22Rv1 (cell line): ENCODE data around the gene CPLANE2.
A peak's percentile ranks its signal among the peaks of the same experiment; 100 is the strongest.

Source experiments
- H3K27ac ChIP-seq: fragments of 450-650 bp; 2 replicates; pipeline ENCODE4 v1.5.1; 2017
- ZFX ChIP-seq: fragments of 450-650 bp; IDR thresholded peaks from 2 replicates; pipeline ENCODE4 v1.6.1; 2017; ENCODE audit warnings: antibody characterized with exemption, borderline replicate concordance
- TF ChIP-seq, protein P1 (sequence below): fragments of 450-650 bp; IDR thresholded peaks from 2 replicates; pipeline ENCODE4 v1.5.1; 2017; ENCODE audit warnings: mild to moderate bottlenecking

Gene CPLANE2

DNA sequence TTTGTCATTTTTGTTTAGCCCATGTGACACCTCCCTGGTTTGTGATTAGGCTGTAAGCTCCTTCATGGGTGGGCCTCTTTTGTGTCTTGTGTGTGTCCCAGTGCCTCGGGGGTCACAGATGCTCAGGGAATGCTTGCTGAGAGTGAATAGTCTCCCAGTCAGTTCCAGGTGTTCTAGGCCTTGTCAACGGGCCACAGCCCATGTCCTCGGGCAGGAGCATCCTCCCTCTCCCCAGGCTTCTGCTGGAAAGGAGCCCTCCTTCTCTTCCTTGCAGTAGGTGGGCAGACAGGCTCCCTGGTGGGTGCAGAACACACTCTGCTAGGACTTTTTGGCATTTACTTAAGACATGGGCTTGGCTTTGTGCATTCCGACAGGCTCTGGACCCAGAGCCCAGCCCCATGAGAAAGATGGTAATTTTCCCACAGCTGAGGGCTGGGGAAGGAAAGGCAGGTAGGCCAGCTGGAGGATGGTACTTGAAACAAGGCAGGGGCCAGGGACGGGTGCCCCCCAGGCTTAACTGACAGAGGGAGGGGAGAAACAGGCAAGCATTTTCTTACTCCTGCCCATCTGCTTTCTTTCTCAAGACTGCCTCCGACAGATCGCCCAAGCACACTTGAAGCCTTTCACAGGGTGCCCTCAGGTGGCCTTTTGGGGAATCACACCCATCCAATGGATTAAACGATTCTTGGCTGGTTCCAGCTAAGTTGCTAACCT is 7.1 kb upstream of the CPLANE2 start:
- no peak overlapping the region for H3K27ac ChIP-seq
- no peak for TF ChIP-seq ZFX
- TF ChIP-seq, protein P1, sequence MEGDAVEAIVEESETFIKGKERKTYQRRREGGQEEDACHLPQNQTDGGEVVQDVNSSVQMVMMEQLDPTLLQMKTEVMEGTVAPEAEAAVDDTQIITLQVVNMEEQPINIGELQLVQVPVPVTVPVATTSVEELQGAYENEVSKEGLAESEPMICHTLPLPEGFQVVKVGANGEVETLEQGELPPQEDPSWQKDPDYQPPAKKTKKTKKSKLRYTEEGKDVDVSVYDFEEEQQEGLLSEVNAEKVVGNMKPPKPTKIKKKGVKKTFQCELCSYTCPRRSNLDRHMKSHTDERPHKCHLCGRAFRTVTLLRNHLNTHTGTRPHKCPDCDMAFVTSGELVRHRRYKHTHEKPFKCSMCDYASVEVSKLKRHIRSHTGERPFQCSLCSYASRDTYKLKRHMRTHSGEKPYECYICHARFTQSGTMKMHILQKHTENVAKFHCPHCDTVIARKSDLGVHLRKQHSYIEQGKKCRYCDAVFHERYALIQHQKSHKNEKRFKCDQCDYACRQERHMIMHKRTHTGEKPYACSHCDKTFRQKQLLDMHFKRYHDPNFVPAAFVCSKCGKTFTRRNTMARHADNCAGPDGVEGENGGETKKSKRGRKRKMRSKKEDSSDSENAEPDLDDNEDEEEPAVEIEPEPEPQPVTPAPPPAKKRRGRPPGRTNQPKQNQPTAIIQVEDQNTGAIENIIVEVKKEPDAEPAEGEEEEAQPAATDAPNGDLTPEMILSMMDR: peak; percentile 90

DNA sequence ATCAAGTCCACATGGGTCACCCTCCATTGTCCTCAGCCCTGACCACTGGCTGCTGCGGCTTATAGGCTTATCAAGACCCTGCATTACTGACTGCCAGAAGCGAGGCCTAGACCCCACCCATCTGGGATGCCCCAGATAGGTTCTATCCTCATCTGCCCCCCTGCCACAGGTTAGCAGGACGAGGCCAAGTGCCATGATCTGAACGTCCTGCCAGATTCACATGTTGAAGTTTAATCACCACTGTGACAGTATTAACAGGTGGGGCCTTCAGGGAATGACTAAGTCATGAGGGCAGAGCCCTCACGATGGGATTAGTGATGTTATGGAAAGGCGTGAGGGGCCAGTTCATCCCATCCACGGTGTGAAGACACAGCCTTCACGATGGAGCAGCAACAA is 6.2 kb upstream of the CPLANE2 start:
- no peak overlapping the region for H3K27ac ChIP-seq
- TF ChIP-seq ZFX: no peak
- TF ChIP-seq, protein P1: no peak

DNA sequence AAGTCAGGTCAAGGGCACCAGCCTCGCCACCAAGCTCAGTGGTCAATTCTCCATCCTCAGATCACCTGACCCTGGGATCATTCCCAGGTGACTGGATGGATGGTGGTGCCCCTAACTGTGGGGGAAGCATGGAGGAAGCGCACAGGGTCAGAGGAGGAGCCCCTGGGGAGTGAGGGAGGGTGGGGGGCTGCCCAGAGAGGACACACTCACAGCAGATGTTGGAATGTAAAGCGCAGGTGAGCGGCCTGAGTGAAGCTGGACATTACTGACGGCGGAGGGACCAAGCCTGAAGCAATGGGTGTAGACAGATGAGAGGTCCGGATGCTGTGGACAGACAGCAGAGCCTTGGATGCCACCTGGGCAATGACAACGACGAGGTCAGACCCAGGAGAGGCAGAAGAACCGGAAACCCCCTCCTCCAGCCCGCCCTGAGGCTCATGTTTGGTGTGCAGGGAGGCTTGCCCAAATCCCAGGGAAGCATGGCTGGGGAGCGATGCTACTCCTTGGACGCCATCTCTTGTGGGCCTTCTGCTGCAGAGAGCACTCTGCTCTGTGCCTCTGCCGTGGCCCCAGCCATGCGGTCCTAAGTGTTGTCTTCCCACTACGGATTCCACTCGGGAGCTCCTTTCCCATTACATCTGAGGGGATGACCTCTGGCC is 5.7 kb upstream of the CPLANE2 start:
- TF ChIP-seq, protein P1: no peak
- TF ChIP-seq ZFX: no peak
- no peak overlapping the region for H3K27ac ChIP-seq

DNA sequence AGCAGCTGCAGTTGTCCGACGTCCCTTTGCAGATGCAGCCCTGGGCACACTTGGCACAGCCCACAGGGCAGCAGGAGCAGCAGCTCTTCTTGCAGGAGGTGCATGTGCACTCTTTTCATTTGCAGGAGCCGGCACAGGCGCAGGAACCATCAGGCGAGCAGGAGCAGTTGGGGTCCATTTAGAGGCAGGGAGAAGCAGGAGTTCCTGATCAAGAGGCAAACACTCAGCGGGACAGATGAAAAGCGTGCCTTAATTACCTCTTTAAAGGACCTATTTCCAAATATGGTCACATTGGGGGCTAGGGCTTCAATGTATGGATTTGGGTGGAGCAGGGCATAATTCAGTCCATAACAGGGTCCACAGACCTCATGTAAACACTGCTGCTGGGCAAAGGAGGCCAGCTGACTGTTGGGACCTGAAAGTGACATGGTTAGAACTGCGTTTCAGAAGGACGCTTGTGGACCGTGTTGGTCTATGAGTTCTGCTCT is 4.3 kb upstream of the CPLANE2 start:
- no peak overlapping the region for H3K27ac ChIP-seq
- TF ChIP-seq, protein P1: no peak
- TF ChIP-seq ZFX: no peak

DNA sequence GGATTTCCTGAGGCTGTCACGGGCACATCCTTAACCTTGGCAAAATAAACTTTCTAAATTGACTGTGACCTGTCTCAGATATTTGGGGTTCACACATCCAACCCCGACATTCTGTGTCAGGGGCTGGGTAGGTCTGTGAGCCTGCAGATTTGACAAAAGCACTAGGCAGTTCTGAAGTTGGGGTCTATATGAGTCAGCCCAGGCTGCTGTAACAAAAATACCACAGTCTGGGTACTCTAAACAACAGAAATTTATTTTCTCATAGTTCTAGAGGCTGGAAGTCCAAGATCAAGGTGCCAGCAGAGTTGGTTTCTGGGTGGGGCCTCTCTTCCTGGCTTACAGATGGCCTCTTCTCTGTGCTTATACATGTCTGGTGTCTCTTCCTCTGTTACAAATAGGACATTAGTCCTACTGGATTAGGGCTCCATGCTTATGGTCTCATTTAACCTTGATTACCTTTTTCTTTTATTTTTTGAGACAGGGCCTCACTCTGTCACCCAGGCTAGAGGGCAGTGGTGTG is 3.0 kb upstream of the CPLANE2 start:
- no peak overlapping the region for H3K27ac ChIP-seq
- TF ChIP-seq, protein P1: no peak
- no peak for TF ChIP-seq ZFX

DNA sequence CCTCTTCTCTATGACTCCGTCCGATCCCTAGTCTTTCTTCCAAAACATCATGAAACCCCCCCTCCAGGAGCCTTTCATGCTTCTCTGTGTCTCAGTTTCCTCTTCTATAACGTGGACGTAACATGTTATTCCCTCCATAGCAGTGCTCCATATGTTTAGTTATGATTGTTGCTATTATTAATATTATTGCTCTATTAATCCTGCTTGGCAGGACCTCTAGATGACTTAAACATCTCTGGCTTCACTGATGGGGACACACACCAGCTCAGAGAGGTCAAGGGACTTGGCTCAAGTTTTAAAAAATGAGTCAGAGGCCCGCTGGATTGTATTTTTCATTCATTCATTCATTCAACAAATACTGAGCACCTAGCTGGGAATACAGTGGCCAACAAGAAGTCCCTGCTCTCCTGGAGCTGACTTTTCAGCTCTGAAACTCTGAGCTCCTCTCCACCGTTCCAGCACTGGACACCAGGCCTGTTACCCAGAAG is 404 bp upstream of the CPLANE2 start:
- peak overlapping the region; percentile 84 for H3K27ac ChIP-seq

More for the DNA sequence above, 404 bp upstream of the CPLANE2 start:
- TF ChIP-seq ZFX: no peak
- TF ChIP-seq, protein P1: no peak
